Liver (tissue), 9 donors: Measurements from ENCODE around the gene MBNL2. TPM values are rescaled to one million over a fixed set of nuclear protein-coding genes. Genes with fewer than 3 reads are reported as not detected.

Experiments used
- DNase-seq: peaks from one replicate; pipeline ENCODE4 v3.0.0-alpha.2; 2017; ENCODE audit warnings: low spot score
- H3K27ac ChIP-seq, 2 donors: one replicate each; pipeline ENCODE4 v1.7.0; 2013; ENCODE audit warnings: inconsistent platforms in 2 of 2, low read length in 2 of 2, control low read depth in 1 of 2, low read depth in 1 of 2, mild to moderate bottlenecking in 1 of 2
- H3K27me3 ChIP-seq, 4 donors: one replicate each; pipeline versions ENCODE4 v1.6.1 to v1.7.0; 2013; ENCODE audit warnings: low read length in 3 of 4, inconsistent platforms in 1 of 4, mild to moderate bottlenecking in 1 of 4, moderate library complexity in 1 of 4; ENCODE audit not compliant: control insufficient read depth in 4 of 4, insufficient read depth in 4 of 4
- H3K36me3 ChIP-seq, 4 donors: one replicate each; pipeline versions ENCODE4 v1.6.1 to v1.7.0; 2013; ENCODE audit warnings: low read length in 3 of 4, mild to moderate bottlenecking in 3 of 4, low read depth in 1 of 4, moderate library complexity in 1 of 4; ENCODE audit not compliant: control insufficient read depth in 4 of 4, insufficient read depth in 3 of 4
- H3K4me1 ChIP-seq, 4 donors: one replicate each; pipeline versions ENCODE4 v1.6.1 to v1.7.0; 2013; ENCODE audit warnings: low read length in 3 of 4, mild to moderate bottlenecking in 3 of 4, moderate library complexity in 1 of 4; ENCODE audit not compliant: control insufficient read depth in 4 of 4, insufficient read depth in 4 of 4
- H3K4me3 ChIP-seq, 3 donors: one replicate each; pipeline versions ENCODE4 v1.6.1 to v1.7.0; 2013; ENCODE audit warnings: low read length in 3 of 3, control low read depth in 1 of 3, low read depth in 1 of 3, mild to moderate bottlenecking in 1 of 3
- H3K9ac ChIP-seq, 2 donors: one replicate each; pipeline ENCODE4 v1.7.0; 2013; ENCODE audit warnings: low read length in 2 of 2, mild to moderate bottlenecking in 2 of 2, moderate library complexity in 2 of 2, control low read depth in 1 of 2, low read depth in 1 of 2
- H3K9me3 ChIP-seq, 4 donors: one replicate each; pipeline versions ENCODE4 v1.6.1 to v1.7.0; 2013; ENCODE audit warnings: low read length in 3 of 4; ENCODE audit not compliant: control insufficient read depth in 4 of 4
- EGR1 ChIP-seq, 2 donors: IDR thresholded peaks; 2 replicates each; pipeline ENCODE4 v1.6.1; 2016 to 2018; ENCODE audit warnings: antibody characterized with exemption in 2 of 2, low read depth in 2 of 2
- GABPA ChIP-seq, 2 donors: IDR thresholded peaks in 1 of 2; conservative IDR thresholded peaks in 1 of 2; 2 replicates each; pipeline ENCODE4 v1.6.1; 2016; ENCODE audit warnings: antibody characterized with exemption in 2 of 2, mild to moderate bottlenecking in 1 of 2, moderate library complexity in 1 of 2
- HNF4A ChIP-seq, 2 donors: conservative IDR thresholded peaks; 2 replicates each; pipeline ENCODE4 v1.6.1; 2016; ENCODE audit warnings: antibody characterized with exemption in 2 of 2, mild to moderate bottlenecking in 2 of 2
- HNF4G ChIP-seq: IDR thresholded peaks from 2 replicates; pipeline ENCODE4 v1.6.1; 2016; ENCODE audit warnings: antibody characterized with exemption
- NR2F2 ChIP-seq: IDR thresholded peaks from 2 replicates; pipeline ENCODE4 v1.6.1; 2016; ENCODE audit warnings: antibody characterized with exemption
- RAD21 ChIP-seq, 2 donors: IDR thresholded peaks; 2 replicates each; pipeline ENCODE4 v1.6.1; 2016; ENCODE audit warnings: antibody characterized with exemption in 2 of 2, mild to moderate bottlenecking in 2 of 2
- REST ChIP-seq: IDR thresholded peaks from 2 replicates; pipeline ENCODE4 v1.6.1; 2016; ENCODE audit warnings: antibody characterized with exemption, mild to moderate bottlenecking
- RXRA ChIP-seq, 2 donors: IDR thresholded peaks; 2 replicates each; pipeline ENCODE4 v1.6.1; 2017 to 2018; ENCODE audit warnings: antibody characterized with exemption in 2 of 2, mild to moderate bottlenecking in 1 of 2
- SP1 ChIP-seq: IDR thresholded peaks from 2 replicates; pipeline ENCODE4 v1.6.1; 2018; ENCODE audit warnings: antibody characterized with exemption, mild to moderate bottlenecking
- YY1 ChIP-seq: IDR thresholded peaks from 2 replicates; pipeline ENCODE4 v1.6.1; 2016; ENCODE audit warnings: antibody characterized with exemption, mild to moderate bottlenecking
- WGBS: extraction: QIAGEN DNeasy Blood & Tissue Kit; methylation state at CpG from one replicate; pipeline ENCODE4 v1.1.7; 2013; 5-methylcytosine and 5-hydroxymethylcytosine counted together
- polyA plus RNA-seq, 2 donors: library from polyadenylated mRNA; stranded (reverse) in 1 of 2; unstranded in 1 of 2; fragments of 200-250 nt in 1 of 2; fragments of >200 nt in 1 of 2; fragmentation: Nextera tagmentation in 1 of 2; extraction: Ambion mirVana in 1 of 2; gene quantifications; one replicate each; pipeline versions ENCODE4 v1.2.1 to v1.2.3, GENCODE V29; 2013 to 2015
- total RNA-seq, 2 donors: library from RNA; depleted of rRNA; stranded (reverse); fragments of >200 nt; gene quantifications; one replicate each; pipeline ENCODE4 v1.2.3, GENCODE V29; 2014
- TF ChIP-seq, protein P1 (sequence below): fragments of 150-350 bp; IDR thresholded peaks from 2 replicates; pipeline ENCODE4 v1.5.1; 2017; ENCODE audit warnings: improper control_type of control experiment, low read depth, low read length; ENCODE audit not compliant: missing input control
- TF ChIP-seq, protein P2 (sequence below): IDR thresholded peaks from 2 replicates; pipeline ENCODE4 v1.6.1; 2016; ENCODE audit warnings: antibody characterized with exemption
- TF ChIP-seq, protein P3 (sequence below): IDR thresholded peaks from 2 replicates; pipeline ENCODE4 v1.6.1; 2016; ENCODE audit warnings: antibody characterized with exemption
- donor health status: healthy.
- donor health status: healthy.
- donor health status: healthy.
- donor health status: healthy.
- donor health status: healthy.

Gene MBNL2
- total and polyA plus RNA-seq, 4 donors, result 16.0 to 49.6 (median 36.8) TPM

DNA sequence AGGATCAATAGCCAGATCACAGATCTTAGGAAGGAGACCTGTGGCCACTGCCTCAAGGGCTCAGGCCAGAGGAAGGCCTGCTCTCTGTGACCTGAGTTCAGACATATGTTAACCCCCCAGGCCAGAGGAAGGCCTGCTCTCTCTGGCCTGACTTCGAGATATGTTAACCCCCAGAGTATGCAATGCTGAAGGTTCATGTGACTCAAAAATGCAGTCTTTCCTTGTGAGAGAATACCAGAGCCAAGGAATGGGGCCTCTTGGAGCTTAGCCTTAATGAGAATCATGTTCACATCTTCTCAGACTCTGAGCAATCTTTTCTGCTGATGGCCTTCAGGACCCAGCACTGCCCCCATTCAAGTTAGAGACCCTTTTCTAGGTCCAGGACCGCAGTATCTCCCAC is 36.7 kb downstream of the MBNL2 start:
- 86% methylated on average over 2 of the region's 2 CpGs for WGBS
- H3K36me3 ChIP-seq, result no peaks in the 10 kb centered on the region
- no peak for DNase-seq
- H3K4me1 ChIP-seq, result peaks cover 23 to 68% (median 49%) of the 10 kb centered on the region in 4 donors
- no peaks in the 10 kb centered on the region for H3K27me3 ChIP-seq
- H3K4me3 ChIP-seq, result no peak overlapping the region
- H3K9ac ChIP-seq, result peak overlapping the region; percentile 58 to 59
- H3K27ac ChIP-seq, result peak overlapping the region; percentile 77 to 85
- no peaks in the 10 kb centered on the region for H3K9me3 ChIP-seq
- TF ChIP-seq RAD21 (IDR thresholded peaks at IDR 0.05) (no peak), YY1 (no peak)
- TF ChIP-seq, protein P1, sequence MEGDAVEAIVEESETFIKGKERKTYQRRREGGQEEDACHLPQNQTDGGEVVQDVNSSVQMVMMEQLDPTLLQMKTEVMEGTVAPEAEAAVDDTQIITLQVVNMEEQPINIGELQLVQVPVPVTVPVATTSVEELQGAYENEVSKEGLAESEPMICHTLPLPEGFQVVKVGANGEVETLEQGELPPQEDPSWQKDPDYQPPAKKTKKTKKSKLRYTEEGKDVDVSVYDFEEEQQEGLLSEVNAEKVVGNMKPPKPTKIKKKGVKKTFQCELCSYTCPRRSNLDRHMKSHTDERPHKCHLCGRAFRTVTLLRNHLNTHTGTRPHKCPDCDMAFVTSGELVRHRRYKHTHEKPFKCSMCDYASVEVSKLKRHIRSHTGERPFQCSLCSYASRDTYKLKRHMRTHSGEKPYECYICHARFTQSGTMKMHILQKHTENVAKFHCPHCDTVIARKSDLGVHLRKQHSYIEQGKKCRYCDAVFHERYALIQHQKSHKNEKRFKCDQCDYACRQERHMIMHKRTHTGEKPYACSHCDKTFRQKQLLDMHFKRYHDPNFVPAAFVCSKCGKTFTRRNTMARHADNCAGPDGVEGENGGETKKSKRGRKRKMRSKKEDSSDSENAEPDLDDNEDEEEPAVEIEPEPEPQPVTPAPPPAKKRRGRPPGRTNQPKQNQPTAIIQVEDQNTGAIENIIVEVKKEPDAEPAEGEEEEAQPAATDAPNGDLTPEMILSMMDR, result no peak

- Histone ChIP-seq H3K36me3 (no peaks in the 10 kb centered on the region), H3K9ac (peak overlapping the region in 1 of 2 donors; percentile 33), H3K9me3 (no peaks in the 10 kb centered on the region), H3K27me3 (no peaks in the 10 kb centered on the region), H3K4me1 (peaks cover 23 to 68% (median 49%) of the 10 kb centered on the region in 4 donors), H3K27ac (peak overlapping the region; percentile 77 to 85), H3K4me3 (no peak overlapping the region)
- TF ChIP-seq SP1 (no peak), NR2F2 (no peak), REST (no peak), GABPA (IDR thresholded peaks at IDR 0.05 in 1 of 2, conservative IDR thresholded peaks at IDR 0.05 in 1 of 2) (no peak), RXRA (IDR thresholded peaks at IDR 0.05) (no peak), EGR1 (IDR thresholded peaks at IDR 0.05; ENCODE audit: low read depth in 2 of 2) (no peak), RAD21 (IDR thresholded peaks at IDR 0.05) (no peak)
- TF ChIP-seq, protein P2, sequence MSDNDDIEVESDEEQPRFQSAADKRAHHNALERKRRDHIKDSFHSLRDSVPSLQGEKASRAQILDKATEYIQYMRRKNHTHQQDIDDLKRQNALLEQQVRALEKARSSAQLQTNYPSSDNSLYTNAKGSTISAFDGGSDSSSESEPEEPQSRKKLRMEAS, result no peak
- 93% methylated on average over 6 of the region's 6 CpGs for WGBS
- no peak for DNase-seq
These were observed 37.3 kb downstream of the MBNL2 start for GRCh38 chr13:97259410-97259797.

GRCh38 chr13:97259798-97260714 is 37.9 kb downstream of the MBNL2 start:
- H3K4me1 ChIP-seq, result peaks cover 22 to 64% (median 46%) of the 10 kb centered on the region in 4 donors
- peak overlapping the region; percentile 77 to 85 for H3K27ac ChIP-seq
- WGBS, result 71% methylated on average over 12 of the region's 12 CpGs
- DNase-seq, result no peak
- H3K9ac ChIP-seq, result no peak overlapping the region
- H3K9me3 ChIP-seq, result no peaks in the 10 kb centered on the region
- H3K4me3 ChIP-seq, result no peak overlapping the region
- no peaks in the 10 kb centered on the region for H3K36me3 ChIP-seq
- H3K27me3 ChIP-seq, result no peaks in the 10 kb centered on the region
- peak; percentile 87 to 91 for TF ChIP-seq HNF4A (conservative IDR thresholded peaks at IDR 0.05)
- TF ChIP-seq RAD21 (IDR thresholded peaks at IDR 0.05), result peak in 1 of 2 donors; percentile 62
- TF ChIP-seq, protein P1, result no peak
- TF ChIP-seq, protein P3, sequence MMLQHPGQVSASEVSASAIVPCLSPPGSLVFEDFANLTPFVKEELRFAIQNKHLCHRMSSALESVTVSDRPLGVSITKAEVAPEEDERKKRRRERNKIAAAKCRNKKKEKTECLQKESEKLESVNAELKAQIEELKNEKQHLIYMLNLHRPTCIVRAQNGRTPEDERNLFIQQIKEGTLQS, result peak; percentile 98
- peak; percentile 51 for TF ChIP-seq YY1
- TF ChIP-seq REST, result peak; percentile 31
- TF ChIP-seq HNF4G, result peak; percentile 62
